ENCODE data around the gene MTM1.

The MTM1 gene

DNA sequence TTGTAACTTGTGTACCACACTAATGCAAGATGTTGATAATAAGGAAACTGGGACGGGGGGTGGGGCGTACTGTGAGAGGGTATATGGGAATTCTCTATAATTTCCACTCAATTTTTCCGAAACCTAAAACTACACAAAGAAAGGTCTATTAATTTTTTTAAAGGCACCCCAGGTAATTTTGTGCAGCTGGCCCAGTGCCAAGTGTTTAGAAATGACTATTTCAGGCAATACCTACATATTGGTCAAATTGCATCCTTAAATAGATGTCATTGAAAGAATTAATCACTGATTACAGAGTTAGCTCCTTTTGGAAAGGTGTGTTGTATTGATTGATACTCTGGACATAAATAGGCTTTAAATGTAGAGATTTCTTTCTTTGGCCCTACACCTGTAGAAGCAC is 114.7 kb downstream of the MTM1 start:
- DNase-seq: no peak

DNA sequence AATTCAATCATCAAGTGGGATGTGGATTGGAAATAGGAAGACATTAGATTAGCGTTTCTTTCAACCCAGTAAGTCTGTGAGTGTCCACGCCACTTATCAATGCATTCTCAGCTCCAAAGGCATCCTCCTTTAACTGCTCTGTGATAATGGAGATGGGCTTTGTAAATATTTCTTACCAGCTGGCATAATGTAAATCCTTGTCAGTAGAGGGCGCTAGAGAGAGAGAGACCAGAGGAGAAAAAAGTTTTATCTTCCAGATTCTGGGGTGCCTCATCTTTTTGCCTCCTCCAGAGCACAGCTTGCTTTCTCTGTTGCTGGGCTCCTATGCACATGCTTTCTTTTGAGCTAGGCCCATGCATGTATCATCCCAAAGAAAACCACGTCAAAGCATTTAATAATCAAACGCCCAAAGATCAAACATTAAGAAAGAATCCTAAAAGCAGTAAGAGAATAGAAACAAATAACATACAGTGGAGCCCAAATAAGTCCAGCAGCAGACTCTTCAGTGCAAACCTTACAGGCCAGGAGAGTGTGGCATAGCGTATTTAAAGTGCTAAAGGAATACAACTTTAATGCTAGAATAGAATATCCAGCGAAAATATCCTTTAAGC is 115.2 kb downstream of the MTM1 start:
- no peak for DNase-seq

DNA sequence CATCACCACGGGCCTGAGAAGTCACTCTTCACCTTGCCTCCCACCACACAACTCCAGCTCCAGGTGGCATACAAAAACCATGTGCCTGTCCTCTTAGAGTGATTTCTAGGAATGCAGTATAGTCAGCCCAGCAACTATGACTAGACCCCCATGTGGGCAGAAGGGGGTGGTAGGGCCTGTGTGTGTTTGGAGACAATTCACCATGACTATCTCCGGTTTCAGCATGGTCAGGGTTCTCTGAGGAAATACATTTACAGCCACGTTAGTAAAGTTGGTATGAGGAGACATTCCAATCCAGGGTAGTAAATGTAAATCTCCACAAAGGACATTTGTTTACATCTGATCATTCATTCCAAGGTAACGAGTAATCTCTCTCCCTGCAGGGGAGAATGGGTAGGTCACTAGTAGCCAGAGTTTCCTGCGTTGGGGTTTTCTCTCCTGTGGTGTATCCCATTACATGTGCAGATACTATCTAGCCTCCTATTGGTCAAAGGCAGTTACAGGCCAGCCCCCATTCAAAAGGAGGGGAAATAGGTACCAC is 120.6 kb downstream of the MTM1 start:
- no peak for DNase-seq

GRCh38 chrX:150690126-150690525 is 121.7 kb downstream of the MTM1 start:
- no peak for DNase-seq

DNA sequence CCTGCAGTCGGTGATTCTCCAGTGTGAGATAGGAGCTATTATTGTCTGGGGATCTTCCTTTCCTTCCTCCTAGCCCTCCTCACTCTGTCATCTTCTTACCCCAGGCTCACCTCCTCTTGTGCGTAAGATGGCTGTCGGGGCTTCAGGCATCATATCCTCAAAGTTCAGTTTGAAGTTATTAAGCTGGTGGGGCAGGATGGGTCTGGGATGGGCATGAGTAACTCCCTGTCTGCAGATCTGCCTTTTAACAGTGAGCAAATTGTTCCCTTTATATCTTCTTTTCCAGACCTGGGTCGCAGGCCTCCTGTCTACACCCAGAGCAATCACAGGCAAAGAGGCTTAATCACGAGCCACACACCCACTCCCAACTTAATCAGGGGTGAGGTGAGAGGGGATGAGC is 123.9 kb downstream of the MTM1 start:
- DNase-seq: no peak

GRCh38 chrX:150692831-150693724 is 124.7 kb downstream of the MTM1 start, which contains the start of gene MTMR1:
MTMR1 (plus strand) TSS chrX:150693396; CDS start chrX:150693531, 135 bp downstream.
- DNase-seq: peak; percentile 48

DNA sequence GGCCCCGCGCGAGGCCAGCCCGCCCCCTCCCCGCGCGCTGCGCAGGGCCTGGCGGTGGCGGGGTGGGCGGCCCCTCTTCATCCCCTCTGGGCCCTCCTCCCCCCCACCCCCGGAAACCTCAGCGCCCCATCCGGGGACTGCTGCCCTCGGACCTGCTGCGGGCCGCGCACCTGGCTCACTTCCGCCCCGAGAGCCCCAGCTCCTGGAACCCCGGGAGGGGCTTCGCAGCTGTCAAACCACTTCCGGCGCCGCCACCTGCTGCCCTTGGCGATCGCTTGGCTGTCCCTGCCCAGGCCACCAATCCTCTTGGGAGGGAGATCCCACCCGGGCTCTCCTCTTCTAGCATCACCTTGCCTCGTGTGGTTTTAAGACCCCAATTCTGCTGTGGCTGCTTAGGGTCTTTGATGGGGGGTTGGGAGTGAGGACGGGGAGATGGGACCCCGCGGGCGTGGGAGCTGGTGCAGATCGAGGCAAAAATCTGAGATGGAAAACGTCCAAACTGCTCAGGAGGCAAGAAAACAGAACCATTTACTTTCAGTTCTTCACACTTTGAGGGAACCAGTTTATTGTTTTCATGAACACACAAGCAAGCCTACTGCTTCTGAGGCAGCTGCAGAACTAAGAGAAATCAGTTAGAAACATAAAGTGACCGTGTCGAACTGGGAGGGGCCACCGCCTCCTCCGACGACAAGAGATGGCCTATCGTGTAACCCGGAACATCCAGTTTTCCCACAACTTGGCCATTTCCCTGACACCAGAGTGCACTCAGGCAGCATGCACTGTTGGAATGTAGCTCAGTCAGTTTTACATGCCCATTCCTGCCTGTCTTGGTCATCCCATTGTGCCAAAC is 125.5 kb downstream of the MTM1 start:
- peak; percentile 43 for DNase-seq

DNA sequence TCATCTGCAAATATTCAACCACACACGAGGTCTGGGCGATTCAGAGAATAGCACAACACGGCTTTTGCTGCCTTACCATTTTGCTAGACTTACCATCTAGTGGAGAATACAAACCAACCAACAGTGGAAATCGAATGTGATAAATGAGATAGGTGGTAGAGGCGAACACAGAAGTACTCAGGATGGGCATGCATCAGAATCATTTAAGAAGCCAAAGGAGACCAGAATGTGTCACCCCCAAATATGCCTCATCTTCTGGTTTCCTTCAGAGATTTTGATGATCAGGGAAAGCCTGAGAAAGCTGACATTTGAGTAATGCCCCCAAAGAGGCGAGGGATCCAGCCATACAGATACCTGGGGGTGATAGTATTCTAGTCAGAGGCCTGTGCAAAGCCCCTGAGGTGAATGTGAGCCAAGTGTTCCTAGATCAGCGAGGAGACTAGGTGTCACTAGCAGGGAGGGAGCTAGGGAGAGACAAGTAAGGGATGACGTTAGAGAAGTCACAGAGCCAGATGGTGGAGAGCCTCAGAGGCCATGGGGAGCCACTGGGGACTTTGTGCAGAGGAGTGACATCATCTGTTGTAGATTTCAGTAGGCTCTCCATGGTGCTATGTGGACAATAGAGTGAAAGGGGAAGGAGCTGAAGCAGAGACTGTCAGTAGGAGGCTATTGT is 126.5 kb downstream of the MTM1 start:
- DNase-seq: no peak

DNA sequence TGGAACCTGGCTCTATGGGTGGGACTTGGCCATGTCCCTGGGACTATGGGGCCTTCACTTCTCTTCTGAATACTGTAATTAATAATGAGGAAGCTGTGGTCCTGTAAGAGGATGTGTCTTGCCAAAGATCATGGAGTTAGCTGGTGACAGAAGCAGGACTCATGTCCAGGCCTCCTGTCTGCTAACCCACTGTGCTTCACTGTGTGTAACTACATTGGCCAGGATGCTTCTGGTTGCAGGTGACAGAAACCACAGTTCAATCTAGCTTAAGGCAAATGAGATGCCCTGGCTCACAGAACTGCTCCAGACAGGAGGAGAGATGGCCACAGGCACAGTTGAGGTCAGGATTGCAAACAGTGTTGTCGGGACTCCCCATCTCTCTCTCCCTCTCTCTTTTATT is 127.9 kb downstream of the MTM1 start:
- no peak for DNase-seq

DNA sequence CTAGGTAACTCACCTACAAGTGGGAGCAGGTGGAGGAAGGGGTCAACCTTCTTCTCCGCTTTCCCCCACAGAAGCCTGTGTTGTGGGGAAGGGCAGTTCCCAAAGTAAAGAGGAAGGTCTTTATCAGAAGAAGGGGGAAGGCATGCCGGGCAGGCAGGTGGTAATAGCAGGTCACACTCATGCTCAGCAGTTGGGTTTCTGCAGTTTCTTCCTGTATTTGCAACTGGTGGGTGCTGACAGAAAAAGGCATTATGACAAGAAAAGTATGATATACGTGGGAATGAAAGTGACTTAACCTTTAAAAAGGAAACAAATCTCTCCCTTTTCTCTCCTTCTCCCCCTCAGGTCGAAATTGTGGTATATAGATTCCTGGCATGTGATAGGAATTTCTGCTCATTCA is 128.4 kb downstream of the MTM1 start:
- no peak for DNase-seq

- DNase-seq: no peak
These were observed 129.2 kb downstream of the MTM1 start for GRCh38 chrX:150697641-150698040.

GRCh38 chrX:150698981-150699380 is 130.6 kb downstream of the MTM1 start:
- no peak for DNase-seq

DNA sequence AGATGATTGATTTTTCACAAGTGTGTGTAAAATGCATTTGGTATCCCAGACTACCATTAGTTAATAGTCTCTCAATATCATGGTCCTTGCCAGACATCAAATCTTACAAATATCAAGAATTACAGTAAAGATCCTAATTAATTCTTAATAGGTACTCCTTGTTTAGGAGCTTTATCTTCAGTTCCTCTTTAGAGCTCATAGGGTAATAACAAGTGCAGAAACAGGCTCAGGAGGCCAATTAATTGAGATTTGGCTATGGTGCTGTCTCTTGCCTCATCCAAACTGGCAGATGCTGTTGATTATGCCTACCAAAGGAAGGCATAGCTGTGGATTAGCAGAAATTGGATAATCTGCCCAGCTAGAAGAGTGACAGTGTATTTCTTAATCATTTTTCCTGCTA is 131.7 kb downstream of the MTM1 start:
- no peak for DNase-seq

DNA sequence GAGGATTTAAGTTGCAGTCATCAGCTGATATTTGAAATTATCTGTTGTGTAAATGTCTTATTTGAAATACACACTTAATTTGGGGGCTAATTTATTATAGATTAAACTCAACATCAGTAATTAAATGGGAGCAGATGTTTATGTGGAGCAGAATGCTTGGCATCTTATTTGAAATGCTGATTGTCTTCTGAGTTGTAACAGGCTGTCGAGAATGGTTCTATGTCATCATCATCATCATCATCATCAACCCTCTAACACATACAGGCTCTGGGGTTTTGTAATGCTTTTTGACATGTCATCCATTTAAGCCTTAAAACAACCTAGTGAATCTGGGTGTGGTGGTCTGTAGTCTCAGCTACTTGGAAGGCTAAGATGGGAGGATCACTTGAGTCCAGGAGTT is 133.0 kb downstream of the MTM1 start:
- no peak for DNase-seq

DNA sequence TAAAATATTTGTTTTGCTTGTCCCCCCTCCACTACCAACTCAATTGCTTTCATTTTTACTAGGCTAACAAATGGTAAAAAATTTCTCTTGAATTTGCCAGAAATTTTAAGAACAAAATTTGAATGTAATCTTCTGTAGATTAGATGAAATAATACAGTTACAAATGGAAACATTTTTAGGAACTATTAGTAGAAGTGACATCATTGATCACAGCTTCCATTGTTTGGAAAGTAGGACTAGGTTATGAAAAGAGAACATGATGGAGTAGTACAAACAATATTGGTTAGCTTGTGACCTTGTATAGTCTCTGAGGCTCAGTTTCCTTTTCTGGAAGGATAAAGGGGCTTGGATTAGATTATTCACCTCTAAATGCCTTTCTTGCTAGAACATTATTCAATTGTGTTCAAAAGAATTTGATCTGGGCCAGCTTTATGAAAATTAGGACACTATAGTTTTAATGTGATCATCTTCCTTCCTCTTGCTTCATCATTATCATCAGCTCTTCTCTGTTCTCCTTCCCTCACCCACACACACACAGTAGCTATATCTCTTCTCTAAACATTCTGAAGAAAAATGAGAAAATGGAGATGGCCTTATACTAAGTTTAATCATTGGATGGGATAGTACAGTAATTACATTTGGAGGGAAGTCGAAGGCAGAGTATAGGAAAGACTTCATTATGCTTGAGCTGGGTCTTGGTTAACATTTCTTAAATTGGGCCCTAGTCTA is 134.7 kb downstream of the MTM1 start:
- DNase-seq: no peak

DNA sequence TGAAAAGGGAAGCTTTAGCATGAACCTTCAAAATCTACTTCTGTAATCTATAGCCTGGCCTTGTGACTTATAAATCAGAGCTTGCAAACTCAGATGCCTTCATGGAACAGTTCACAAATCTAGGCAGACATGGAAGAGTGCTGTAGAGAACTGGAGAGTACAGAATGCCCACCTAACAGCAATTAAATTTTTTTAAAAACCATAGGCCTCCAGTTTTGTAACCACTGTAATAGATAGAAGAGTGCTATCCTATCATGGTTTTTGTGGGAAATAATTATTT is 135.2 kb downstream of the MTM1 start:
- no peak for DNase-seq

DNA sequence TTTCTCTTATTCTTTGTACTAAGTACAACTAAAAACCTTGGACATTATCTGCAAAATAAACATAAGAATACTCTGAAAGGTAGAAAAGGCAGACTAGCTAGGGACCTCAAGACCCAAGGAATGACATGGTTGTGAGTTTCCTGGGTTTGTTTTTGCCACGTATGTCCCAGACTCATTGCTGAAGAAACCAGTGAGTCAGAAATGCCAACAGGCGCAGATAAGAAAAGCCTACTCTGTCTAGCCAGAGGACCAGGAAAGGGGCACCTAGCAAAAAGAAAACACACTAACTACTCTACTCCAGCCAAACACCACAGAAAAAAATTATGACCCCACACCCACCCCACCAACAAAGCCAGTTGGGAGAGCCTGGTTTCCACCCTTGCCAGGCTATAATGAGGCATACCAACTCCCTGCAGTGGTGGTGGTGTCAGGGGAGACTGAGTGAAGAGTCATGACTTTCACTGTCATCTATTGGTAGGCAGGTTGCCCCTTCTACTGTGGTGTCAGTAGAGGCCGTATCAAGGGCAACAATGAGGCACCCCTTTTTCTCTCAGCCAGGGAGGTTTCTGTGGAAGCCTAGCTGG is 135.7 kb downstream of the MTM1 start:
- no peak for DNase-seq

GRCh38 chrX:150712619-150713018 is 144.2 kb downstream of the MTM1 start:
- no peak for DNase-seq

DNA sequence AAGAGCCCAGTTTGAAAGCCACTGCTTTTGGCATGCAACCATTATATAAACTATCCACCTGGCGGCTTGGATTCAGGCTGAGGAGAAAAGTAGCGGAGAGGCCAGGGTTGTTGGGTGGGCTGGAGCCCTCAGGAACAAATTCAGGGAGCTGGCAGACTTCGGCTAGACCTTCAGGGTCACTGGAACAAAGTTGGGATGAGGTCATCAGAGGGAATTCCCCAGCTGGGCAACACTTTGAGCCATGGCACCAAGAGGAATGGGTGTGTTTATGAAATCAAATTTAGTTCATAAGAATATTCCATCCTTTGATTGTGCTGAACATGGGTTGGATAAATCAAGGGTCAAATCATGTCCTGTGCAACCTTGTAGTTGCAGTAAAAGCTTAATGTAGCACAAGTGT is 146.8 kb downstream of the MTM1 start:
- DNase-seq: no peak

DNA sequence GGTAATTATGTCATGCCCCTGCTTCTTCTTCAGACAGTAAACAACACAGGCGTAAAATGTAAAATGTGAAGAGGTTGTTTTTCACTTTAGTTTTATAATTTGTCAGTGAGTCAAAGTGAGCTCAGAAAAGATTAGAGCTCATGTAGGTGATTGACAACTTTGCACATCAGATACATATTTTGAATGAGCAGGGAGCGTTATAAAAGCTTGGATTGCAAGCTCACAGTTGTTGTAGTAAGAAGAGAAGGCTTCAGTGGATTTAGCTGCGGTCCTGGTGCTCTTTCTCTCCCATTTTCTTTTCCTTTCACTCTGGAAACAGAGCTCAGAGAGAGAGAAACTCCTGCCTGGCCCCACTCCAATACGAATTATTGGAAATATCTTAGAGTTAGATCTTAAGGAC is 151.2 kb downstream of the MTM1 start:
- no peak for DNase-seq
